PFSK-1 (cell line): ENCODE measurements around the gene KLF13.

ENCODE experiments used
- FOXP2 ChIP-seq: optimal IDR thresholded peaks from 2 replicates; pipeline ENCODE3; 2011; ENCODE audit warnings: borderline replicate concordance, control low read depth, inconsistent platforms; ENCODE audit not compliant: insufficient read depth; ENCODE audit errors: extremely low read length, extremely low read depth
- POLR2AphosphoS5 ChIP-seq: IDR thresholded peaks from 2 replicates; pipeline ENCODE4 v1.6.1; 2012; ENCODE audit warnings: low read depth, mild to moderate bottlenecking, control low read depth, low read length, moderate library complexity
- SIN3A ChIP-seq: IDR thresholded peaks from 2 replicates; pipeline ENCODE4 v1.6.1; 2012; ENCODE audit warnings: mild to moderate bottlenecking, low read length, moderate library complexity, borderline replicate concordance; ENCODE audit not compliant: insufficient read depth
- TAF1 ChIP-seq: IDR thresholded peaks from 2 replicates; pipeline ENCODE4 v1.6.1; 2012; ENCODE audit warnings: low read length, control low read depth, borderline replicate concordance; ENCODE audit not compliant: insufficient read depth
- TF ChIP-seq, protein P1 (sequence below), 2 experiments: IDR thresholded peaks; 2 replicates each; pipeline versions ENCODE4 v1.6.1 to v1.8.0; 2011 to 2012; ENCODE audit warnings: low read depth in 2 of 2, low read length in 2 of 2, control low read depth in 1 of 2, inconsistent platforms in 1 of 2, mild to moderate bottlenecking in 1 of 2, moderate library complexity in 1 of 2; ENCODE audit not compliant: insufficient read depth in 1 of 2

The KLF13 gene

GRCh38 chr15:31327669-31328427, 1.2 kb downstream of the KLF13 start:
- TF ChIP-seq, protein P1, sequence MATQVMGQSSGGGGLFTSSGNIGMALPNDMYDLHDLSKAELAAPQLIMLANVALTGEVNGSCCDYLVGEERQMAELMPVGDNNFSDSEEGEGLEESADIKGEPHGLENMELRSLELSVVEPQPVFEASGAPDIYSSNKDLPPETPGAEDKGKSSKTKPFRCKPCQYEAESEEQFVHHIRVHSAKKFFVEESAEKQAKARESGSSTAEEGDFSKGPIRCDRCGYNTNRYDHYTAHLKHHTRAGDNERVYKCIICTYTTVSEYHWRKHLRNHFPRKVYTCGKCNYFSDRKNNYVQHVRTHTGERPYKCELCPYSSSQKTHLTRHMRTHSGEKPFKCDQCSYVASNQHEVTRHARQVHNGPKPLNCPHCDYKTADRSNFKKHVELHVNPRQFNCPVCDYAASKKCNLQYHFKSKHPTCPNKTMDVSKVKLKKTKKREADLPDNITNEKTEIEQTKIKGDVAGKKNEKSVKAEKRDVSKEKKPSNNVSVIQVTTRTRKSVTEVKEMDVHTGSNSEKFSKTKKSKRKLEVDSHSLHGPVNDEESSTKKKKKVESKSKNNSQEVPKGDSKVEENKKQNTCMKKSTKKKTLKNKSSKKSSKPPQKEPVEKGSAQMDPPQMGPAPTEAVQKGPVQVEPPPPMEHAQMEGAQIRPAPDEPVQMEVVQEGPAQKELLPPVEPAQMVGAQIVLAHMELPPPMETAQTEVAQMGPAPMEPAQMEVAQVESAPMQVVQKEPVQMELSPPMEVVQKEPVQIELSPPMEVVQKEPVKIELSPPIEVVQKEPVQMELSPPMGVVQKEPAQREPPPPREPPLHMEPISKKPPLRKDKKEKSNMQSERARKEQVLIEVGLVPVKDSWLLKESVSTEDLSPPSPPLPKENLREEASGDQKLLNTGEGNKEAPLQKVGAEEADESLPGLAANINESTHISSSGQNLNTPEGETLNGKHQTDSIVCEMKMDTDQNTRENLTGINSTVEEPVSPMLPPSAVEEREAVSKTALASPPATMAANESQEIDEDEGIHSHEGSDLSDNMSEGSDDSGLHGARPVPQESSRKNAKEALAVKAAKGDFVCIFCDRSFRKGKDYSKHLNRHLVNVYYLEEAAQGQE (IDR thresholded peaks at IDR 0.05; ENCODE audit: insufficient read depth in 1 of 2, low read depth in 2 of 2, low read length in 2 of 2): no peak
- TF ChIP-seq POLR2AphosphoS5: no peak
- TF ChIP-seq TAF1: no peak
- no peak for TF ChIP-seq SIN3A
- TF ChIP-seq FOXP2: no peak

DNA sequence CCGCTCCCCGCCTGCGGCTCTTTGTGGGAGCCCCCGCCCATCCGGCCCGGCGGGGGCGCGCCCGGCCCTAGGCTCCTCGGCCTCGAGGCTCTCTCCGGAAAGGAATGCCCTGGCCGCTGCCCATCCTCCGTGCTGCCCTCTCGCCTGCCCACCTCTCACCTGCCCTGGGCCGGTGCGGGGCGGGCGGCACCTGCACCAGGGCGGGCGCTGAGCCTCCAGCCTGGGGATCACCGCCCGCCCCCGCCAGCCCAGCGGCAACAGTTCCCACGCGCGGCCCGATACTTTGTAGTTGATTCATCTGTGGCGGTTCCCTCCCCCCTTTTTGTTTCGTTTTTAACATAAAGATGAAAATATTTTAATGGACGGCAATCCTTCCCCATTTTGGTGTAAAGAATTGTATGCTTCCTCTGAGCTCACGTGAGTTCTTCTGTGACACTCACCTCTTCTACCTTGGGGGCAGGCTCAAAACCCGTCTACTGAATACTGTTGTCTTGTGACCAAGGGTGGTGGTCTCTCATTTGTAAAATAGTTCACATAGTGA, 1.9 kb downstream of the KLF13 start:
- TF ChIP-seq, protein P1 (IDR thresholded peaks at IDR 0.05; ENCODE audit: insufficient read depth in 1 of 2, low read depth in 2 of 2, low read length in 2 of 2): no peak

DNA sequence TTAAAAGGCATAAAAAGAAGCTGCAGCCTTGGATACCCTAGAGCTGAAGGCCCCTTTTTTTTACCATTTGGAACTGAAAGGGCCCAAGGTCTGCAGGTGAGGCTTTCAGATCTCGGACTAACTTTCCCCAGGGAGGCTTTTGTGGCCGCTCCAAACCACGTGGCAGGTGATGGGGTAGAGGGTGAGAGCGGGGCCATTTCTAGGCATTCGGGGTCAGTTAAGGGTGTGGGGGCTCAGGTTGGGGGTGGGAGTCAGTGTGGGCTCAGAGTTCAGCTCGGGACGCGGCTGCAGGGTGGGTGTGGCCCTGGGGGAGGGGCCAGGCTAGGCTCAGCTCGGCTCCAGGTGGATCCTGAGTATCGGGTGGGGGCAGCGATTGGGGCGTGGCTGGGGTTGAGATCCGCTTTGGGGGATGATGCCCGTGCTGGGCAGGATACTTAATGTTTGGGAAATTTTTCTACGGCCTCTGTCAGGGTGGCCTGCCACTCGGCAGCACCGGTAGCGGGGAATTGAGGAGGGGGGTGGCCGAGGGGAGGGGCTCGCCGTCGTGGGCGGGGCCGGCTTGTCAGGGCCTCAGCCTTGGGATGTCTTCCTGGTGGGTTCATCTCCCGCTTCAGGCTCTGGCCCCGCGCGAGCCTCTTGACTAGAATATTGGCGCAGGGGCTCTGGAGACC, 2.5 kb downstream of the KLF13 start:
- no peak for TF ChIP-seq SIN3A
- TF ChIP-seq FOXP2: no peak
- no peak for TF ChIP-seq POLR2AphosphoS5
- TF ChIP-seq, protein P1 (IDR thresholded peaks at IDR 0.05; ENCODE audit: insufficient read depth in 1 of 2, low read depth in 2 of 2, low read length in 2 of 2): no peak
- TF ChIP-seq TAF1: no peak

GRCh38 chr15:31329640-31330010, 3.0 kb downstream of the KLF13 start:
- no peak for TF ChIP-seq SIN3A
- TF ChIP-seq FOXP2: no peak
- no peak for TF ChIP-seq POLR2AphosphoS5
- no peak for TF ChIP-seq TAF1
- TF ChIP-seq, protein P1 (IDR thresholded peaks at IDR 0.05; ENCODE audit: insufficient read depth in 1 of 2, low read depth in 2 of 2, low read length in 2 of 2): no peak
